Stimulated activated CD8-positive, alpha-beta memory T cell treated with anti-CD3 and anti-CD28 coated beads, Interleukin-15, amount 100 ng/mL, for 4 hours (primary cell): ENCODE data around the gene PADI1.

Experiments used
- DNase-seq, 2 donors: peaks; one replicate each; pipeline ENCODE4 v3.0.0-alpha.2; 2020; ENCODE audit warnings: low read depth in 2 of 2

Gene PADI1

GRCh38 chr1:17183388-17184160 is 21.4 kb upstream of the PADI1 start:
- DNase-seq: no peak

- no peak for DNase-seq
These were observed 20.7 kb upstream of the PADI1 start for GRCh38 chr1:17184161-17184665.

DNA sequence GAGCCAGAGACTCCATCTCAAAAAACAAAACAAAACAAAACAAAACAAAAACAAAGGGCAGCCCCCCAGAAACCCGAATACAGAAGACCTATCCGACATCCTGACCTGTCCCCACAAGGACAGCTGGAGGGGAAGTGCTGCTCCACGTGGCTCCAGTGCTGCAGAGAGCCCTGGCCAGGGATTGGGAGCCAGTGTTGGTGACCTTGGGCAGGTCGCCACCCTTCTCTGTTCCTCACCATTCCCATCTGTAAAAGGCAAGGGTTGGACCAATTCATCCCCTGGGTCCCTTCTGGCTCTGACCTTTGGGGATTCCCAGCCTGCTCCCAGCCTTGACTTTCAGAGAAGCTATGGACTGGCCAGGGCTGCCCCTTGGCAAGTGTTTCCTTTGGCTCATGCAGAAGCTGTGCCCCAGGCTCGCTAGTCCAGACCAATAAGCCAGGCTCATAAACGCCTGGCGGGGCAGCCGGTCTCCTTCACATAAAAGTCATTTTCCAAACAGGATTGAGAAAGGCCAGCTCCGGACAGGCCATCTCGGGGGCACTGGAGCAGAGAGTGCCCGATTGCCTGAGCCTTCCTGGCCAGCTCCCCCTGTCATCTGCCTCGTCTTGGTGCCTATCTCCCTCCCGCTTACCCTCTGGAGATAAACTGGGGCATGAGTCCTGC is 20.0 kb upstream of the PADI1 start:
- DNase-seq: no peak

GRCh38 chr1:17185485-17185860 is 19.5 kb upstream of the PADI1 start:
- DNase-seq: no peak

- no peak for DNase-seq
These were observed 18.6 kb upstream of the PADI1 start for GRCh38 chr1:17186216-17186909.

- DNase-seq: no peak
These were observed 17.9 kb upstream of the PADI1 start for GRCh38 chr1:17187051-17187450.

GRCh38 chr1:17188217-17188616 is 16.7 kb upstream of the PADI1 start:
- DNase-seq: no peak

- DNase-seq: no peak
These were observed 15.9 kb upstream of the PADI1 start for GRCh38 chr1:17188889-17189631.

DNA sequence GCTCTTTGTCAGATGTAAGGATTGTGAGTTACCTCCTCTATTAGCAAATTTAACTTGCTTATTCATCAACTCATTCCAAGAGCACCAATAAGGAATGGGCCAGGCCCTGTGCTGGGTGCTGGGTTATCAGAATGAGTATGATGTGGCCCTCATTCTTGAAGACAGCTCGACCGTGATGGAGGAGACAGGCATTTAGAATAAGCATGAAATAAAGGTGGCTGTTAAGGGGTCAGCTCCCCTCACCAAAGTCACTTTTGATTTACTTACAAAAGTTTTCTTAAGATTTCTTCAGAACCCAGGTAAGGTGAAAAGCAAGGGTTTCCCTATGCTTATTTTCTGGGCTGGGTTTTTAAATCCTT is 15.3 kb upstream of the PADI1 start:
- no peak for DNase-seq

DNA sequence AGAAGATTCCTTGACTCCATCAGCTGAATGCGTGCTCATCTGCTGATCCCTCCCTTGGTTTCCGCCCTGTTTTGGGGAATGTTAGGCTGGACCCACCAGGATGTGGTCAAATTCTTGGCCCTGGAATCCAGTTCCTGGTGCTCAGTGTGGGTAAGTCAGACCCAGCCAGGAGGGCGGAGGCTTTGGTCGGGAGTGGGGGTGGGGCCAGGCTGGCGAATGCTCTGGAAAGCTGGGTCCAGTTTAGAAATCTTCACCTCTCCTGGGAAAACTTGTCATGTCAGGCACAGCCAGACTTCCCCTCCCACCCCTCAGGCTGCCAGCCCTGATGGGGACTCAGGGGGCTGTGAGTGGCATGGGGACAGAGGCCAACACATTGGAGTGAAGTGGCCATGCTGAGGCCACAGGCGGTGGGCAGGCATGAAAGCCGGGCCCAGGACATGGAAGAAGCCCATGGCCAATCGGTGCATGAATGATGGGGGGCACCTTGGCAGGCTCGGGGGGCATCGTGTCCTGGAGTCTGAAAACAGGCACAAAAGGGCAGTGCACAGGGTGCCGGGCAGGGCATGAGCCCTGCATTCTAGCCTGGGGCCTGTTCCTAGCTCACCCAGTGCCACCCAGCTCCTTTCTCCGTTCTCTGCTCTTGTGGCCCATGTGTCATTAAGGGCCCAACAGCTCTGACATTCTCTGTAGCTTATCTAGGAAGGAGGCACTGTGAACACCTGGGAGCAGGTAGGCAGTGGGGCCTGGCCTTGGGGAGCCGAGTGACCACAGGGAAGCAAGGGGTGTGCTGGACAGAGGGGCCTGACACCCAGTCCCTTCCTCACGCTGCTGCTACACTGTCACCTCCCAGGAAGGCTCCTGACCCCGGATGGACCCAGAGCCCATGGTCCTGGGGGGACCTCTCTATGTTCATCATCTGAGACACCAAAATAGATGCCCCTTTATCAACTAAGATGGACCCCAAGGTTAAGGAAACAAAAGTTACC is 14.6 kb upstream of the PADI1 start:
- DNase-seq: no peak

DNA sequence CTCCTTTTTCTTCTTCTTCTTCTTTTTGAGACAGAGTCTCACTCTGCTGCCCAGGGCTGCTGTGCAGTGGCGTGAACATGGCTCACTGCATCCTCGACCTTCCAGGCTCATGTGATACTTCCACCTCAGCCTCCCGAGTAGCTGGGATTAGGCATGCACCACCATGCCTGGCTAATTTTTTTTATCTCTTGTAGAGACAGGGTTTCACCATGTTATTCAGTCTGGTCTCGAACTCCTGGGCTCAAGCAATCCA is 13.0 kb upstream of the PADI1 start:
- DNase-seq: no peak

DNA sequence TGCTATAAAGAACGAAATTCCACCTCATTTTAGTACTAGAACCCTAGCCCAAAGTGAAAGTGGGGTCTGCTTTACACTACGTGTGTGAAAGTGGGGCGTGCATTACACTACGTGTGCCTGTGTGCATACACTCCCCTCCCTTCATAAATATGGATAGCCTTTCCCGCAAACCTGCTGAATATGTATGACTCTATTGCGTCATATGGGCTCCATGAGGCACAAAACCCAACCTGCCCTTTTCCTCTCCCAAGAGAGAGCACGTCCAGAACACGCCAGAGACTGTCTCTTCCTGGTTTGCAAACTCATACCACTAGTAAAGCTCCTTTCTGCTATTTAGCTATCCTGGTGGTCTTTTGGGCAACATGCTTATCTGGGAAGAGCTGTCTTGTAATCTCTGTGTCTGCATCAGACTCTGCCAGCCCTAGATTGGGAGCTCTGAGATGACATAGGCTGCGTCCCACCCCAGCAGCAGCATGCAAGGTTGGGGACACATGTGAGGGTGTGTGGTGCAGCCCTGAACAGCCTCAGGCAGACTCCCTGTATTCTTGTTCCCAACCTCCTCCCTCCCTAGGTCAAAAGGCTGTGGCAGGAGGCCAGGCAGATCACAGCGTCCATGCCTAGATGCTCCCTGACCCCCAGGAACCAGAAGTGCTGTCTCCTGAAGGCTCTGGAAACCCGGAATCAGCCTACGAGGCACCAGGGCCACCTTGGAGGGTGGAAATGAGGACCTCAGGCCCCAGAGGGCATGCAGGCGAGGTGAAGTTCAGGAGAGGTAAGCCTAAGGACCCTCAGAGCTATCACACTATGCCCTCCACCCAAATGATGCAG is 12.3 kb upstream of the PADI1 start:
- DNase-seq: no peak

DNA sequence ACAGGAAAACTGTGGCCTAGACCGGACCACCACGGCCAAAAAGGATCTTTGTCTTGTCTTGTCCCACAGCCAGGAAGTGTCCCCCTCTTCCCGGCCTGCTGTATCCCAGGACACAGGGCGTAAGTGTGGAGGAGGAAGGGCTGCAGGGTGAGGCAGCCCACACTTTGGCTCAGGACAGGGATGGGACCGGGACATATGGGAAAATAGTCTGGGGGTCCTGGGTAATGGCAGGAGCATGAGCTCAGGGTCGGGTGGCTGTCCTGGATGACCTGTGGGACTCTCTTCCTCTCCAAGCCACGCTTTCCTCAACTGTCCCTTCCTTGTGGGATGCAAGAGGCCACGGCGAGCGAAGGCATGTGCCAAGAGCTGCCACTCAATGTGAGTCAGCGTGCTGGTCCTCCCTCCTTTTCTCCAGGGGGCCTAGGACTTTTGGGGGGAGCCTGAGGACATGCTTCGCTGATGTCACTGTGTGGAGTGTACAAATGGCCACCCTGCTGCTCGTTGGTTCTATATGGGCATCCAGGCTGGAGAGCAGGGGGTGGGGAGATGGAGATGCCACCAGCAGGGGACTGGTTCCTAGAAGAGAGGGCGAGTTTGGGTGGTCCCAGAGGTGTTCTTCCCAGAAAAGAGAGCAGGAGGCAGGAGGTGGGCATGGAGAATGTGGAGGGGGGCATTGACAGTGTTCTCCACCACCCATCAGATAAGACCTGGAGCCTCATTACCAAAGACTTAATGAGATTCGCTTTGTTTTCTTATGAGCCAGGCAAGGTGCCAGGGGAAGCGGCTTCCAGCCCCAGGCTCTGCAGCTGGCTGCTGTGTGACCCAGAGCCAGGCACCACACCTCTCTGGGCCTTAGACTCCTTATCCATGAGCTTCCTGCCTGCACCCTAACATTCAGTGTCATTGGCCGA is 11.5 kb upstream of the PADI1 start:
- DNase-seq: no peak

- no peak for DNase-seq
These were observed 10.8 kb upstream of the PADI1 start for GRCh38 chr1:17194133-17194475.

DNA sequence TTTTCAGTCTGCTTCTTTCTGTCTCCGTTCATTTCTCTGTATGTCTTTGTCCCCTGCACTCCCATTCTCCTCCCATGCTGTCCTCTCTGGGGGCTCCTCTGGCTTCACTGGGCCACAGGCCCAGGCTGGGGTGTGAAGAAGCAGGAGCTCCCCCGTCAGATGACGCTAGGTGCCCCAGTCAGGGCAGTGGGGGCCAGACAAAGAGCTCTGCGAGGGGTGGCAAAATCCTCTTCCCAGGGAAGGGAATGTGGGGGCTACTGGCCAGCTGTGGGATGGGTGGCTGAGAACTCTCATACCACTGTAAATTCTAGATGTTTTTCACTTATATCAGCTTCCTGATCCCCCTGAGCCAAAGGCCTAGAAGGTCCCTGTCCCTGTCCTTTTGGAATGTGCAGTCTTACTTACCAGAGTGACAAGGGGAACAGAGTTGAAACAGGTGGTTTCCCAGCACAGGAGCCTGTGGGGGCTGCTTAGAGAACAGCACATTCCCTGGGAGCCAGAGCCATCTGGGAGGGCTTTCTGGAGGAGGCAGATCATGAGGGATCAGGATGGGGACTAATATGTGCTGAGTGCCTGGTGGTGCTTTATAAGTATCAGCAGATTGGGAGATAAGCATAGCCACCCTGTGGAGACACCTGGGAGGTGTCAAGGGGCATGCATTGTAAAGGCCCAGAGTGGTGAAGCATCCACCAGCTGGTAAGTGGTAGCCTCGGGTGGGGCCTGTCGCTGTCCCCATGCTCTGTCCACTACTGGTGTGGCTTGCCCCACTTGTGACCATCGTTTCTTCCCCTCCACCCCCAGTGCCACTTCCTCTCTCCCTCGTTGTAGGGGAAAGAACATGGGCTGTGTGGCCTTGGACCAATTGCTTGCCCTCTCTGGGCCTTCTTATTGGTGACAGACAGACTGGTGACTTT is 10.1 kb upstream of the PADI1 start:
- DNase-seq: no peak

DNA sequence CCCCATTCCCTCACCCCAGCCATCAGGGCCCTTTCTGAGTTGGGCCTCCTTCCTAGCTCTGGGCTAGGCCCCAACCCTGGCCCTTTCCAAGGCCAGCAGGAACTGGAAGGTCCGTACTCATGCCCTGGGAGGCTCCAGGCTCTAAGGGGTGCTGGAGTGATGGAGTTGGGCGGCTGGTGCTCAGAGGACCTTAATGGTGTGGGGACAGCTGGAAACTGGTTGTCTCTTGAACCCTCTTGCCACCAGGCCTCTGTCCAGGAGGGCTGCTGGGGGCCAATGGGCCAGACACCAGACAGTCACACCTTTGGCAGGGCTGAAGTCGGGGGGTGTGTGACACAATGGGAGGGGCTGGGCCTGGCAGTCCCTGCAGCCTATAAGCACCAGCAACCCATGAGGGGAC is 9.2 kb upstream of the PADI1 start:
- DNase-seq: no peak

- DNase-seq: no peak
These were observed 8.3 kb upstream of the PADI1 start for GRCh38 chr1:17196496-17197185.

- no peak for DNase-seq
These were observed 7.2 kb upstream of the PADI1 start for GRCh38 chr1:17197696-17198095.
